GM18858 (cell line): ENCODE results near the gene DCUN1D3.

Experiments
- ATAC-seq: cut with Tn5 transposase; IDR thresholded peaks from one replicate; pipeline ENCODE4 v1.9.1; 2021; ENCODE audit not compliant: unreplicated experiment

Gene DCUN1D3

DNA sequence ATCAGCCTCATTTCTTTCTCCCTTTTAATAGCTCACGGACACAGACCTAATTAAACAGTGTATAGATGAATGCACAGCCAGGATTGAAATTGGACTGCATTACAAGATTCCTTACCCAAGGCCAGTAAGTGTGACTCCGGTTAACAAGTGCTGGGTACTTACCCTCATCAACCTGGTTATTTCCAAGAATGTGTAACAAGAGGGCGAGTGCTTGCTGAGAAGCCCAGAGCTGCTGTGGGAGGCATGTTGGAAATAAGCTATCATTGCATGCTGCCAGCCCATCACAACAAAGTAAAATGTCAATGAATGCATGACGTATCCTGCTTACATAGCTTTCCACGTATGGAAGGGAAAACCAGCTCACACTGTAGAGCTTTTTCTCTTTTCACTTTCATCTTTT, 19.9 kb upstream of the DCUN1D3 start:
- no peak for ATAC-seq

DNA sequence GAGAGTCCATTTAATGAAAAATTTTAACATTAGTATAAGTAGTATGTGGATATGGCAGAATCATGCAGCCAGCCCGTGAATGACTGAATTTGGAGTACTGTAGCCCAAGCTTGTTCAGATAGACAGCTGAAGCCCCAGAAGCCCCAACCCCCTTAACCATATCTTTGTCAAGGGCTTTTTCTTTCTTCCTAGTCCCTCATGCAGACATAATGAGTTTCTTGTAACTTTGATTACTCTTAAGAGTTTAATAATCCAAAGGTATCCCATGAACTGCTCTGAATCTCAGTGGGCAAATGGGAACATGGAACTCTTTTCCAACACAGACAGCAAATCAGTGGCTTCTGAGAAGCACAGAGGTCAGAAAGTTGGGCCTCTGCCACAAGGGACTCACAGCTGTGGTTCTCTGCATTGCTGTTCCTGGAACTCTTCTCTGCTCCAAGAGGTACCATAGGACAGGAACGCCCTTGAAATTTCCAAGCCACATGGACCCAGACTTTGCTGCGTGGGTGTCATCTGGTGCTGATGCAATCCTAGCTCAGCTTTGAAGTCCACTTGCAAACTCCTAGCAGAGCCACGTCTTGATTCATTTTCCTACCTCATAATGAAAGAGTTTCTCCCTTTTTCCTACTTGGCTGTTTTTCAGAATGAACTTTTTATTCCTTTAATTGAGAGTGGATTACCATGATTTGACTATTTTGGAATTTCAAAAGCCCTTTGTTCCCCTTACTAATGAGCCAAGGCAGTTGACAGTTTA, 18.5 kb upstream of the DCUN1D3 start:
- ATAC-seq = no peak

DNA sequence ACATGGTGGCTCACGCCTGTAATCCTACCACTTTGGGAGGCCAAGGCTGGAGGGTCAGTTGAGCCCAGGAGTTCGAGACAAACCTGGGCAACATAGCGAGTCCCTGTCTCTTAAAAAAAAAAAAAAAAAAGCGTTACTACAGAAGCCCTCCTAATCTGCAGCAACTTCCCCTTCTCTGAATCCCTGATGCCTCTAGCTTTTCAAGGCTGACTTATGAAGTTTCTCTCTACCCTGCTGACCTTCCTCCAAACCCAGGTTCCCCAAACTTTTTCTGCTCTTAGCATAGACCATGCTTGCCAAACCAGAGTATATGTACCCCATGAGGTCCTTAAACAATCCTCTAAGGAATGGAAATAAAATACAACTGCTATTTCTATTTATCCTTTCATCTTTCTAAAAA, 16.8 kb upstream of the DCUN1D3 start:
- ATAC-seq = no peak

GRCh38 chr16:20916289-20916688, 16.1 kb upstream of the DCUN1D3 start:
- no peak for ATAC-seq

DNA sequence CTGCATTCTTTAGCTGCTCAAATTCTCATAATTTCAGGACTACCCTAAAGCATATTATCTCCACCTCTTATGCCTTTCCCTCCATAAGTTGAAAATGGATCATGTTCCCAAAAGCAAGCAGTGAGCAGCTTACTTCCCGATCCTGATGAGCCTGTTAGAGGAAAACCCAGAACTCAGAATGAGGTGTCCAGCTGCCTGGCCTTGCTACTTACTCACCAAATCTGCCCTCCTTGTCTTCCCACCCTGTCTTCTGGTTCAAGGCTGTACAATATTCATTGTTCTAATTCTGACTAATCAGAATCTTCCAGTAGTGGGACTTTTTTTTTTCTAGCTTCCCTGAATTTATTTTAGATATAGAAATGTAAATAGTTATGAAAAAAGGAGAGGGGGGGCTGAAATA, 11.2 kb upstream of the DCUN1D3 start:
- no peak for ATAC-seq

GRCh38 chr16:20910781-20911321, 10.7 kb upstream of the DCUN1D3 start:
- no peak for ATAC-seq

GRCh38 chr16:20906341-20907255, 6.4 kb upstream of the DCUN1D3 start:
- no peak for ATAC-seq

DNA sequence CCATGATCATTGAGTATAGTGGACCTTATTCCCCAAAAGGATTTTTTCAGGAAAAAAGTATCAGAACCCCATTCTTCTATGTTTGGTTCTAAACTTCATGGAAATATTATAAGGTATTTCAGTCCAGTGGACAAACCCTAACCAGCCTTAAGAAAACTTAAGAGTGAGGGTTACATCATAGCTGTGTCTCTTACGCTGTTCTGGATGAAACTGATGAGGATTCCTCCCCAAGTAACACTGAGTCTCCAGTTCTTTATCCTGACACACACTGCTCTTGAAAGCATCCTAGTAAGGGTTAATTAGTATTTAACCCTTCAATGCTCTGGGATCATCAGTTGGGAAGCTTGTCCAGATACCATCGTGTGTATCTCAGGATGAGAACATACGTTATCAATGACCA, 5.4 kb upstream of the DCUN1D3 start:
- ATAC-seq = no peak

DNA sequence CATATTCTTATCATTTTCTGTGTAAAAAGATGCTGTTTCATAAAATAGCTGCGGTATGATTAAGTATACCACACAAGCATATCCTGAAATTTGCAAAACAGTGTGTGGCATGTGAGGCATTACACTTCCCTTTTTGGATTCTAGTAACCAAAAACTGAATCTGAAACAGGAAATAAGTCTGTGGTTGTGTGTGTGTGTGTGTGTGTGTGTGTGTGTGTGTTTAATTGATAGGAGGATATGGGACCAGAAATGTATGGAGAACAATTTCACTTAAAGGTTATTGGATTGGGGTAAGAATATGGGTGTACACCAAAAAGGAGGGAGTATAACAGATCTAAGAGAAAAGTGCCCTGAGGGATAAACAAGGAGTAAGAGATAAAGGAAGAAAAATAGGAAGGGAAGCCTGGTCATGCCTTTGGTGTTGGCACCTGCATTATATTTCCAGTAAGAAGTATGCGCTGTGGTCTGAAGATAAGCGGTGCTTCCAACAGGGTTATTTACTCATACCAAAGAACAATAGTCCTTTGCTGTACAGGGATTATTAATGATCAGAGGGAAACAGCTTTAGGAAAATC, 4.4 kb upstream of the DCUN1D3 start:
- ATAC-seq = no peak

DNA sequence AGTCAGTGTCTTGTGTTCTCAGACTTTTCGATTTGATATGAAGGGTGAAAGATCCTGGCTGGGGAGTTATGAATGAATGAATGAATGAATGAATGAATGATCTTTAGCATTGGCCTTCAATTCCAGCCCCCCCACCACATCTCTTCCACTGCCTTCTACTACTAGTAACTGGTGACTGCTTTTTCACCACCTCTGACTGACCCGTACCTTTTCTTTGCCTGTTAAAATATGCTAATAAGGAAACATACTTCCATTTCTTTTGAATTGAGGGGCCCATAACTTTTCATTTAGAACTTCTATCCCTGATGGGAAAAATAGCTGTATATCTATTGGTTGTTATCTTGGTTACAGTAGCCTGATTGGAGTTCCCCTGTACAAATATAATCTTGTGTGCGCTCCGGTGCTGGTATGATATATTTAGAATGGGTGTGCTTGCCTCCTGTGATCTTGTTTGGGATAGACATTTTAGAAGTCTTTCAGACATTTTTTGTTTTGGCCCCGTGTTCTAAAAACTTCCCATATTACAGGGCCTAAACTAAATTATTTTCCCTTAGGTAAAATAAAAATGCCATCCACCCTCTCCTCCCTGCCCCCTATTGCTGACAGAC, 3.8 kb upstream of the DCUN1D3 start:
- no peak for ATAC-seq

- ATAC-seq = no peak
Measured at GRCh38 chr16:20903116-20903898, 3.1 kb upstream of the DCUN1D3 start.

DNA sequence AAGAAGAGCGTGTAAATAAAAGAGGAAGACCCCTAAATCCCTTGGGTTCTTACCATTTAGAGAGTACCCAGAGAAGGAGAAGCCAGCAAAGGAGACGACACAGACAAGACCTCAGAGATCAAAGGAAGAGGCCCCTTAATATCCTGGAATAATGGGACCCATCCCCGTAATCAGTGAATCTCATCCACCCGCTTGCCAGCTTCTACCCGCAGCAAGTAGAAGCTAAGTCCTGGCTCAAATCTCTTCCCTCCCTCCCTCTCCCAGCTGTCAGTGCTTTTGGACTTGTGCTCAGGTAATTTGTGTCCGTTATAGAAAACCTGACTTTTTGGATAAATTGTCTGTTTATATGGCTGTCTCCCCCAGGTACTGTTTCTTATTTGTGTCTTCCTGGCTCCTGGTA, 2.3 kb upstream of the DCUN1D3 start:
- no peak for ATAC-seq

DNA sequence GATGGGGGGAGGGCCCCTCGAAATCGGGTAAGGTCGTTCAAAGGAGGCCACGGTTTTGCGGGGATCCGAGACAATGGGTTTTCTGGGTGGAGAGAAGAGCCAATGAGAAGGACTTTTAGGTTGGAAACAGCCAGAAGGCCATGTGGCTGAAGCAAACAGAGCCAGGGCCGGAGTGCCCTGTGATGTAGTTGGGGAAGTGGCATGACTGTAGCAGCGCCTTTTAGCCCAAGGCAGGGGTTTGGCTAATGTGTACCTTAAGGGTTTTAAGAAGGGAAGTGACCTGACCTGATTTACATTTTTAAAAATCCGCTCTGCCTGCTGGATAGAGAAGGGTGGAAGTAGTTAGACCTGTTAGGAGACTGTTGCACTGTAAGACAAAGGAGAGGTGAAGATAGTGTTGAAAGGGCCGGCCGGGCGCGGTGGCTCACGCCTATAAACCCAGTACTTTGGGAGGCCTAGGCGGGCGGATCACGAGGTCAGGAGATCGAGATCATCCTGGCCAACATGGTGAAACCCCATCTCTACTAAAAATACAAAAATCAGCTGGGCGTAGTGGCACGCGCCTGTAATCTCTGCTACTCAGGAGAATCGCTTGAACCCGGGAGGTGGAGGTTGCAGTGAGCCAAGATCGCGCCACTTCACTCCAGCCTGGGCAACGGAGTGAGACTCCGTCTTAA, 1.4 kb upstream of the DCUN1D3 start:
- no peak for ATAC-seq

DNA sequence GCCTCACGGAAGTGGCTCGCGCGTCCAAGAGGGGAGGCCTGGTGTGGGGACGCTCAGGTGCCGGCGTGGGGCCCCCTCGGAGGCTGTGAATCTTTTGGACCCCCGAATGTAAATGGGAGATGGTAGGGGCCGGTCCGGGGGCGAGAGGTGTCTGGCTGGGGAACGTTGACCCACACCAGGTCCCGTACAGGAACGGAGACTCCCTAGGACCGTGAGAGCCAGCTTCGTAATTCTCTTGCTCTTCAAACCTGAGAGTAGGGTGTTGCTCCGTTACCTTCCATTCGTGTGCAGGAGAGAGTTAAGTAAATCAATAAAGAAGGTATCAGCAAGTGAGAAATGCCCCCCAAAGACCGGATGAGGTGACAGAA, 894 bp upstream of the DCUN1D3 start:
- no peak for ATAC-seq

DNA sequence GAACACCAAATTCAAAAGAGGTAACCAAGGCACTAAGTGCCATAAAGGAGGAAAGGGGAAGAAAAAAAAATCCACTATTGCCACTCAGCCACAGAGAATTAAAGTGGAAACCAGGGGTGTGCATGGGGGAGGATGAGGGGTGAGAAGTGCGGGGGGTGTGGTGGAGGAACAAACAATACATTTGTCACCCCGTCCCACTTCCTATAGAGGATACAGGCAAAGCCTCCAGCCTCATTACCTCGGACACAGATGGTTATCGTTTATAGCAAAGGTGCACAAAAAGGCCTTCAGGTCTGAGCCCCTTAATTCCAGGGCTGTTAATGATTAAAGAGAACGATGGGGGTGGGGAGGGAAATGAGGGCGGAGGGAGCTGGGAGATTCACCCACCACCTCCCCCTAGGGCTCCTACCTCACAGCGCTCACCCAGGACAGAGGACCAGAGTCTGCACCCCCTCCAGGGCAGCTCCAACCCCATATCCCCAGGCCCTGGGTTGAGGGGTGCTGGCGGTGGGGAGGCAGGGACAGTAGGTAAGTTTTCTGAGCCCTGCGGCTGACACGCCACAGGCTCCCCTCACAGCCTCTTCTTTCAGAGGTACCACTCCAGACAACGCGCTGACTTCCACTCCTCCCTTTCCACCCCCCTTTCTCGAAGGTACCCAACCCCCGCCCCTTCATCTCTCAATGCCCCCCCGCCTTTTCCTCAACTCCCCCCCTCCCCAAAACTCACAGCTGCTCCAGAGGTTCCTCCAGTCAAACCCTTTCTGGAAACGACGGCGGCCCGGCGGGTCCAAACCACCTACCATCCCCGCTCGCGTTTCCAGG, 470 bp downstream of the DCUN1D3 start:
- no peak for ATAC-seq

DNA sequence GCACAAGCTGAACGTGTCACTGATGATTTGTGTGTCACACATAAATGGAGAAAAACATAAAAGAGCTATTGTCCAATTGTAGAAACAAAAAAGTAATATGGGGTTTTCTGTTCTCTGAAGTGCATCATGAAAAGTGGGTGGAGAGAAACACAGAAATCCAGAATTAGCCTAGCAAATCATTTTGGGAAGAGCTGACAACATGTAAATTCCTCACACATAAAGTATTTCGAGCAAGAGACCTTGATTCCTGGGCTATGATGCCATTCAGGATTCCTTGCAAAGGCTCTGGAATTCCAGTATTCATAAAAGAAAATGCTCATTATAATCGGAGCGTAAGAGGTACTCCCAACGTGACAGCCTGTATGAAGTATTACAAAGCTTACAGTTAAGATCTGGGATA, 1.1 kb downstream of the DCUN1D3 start:
- ATAC-seq = no peak

- ATAC-seq = no peak
Measured at GRCh38 chr16:20897922-20898321, 2.2 kb downstream of the DCUN1D3 start.

GRCh38 chr16:20897253-20897897, 2.8 kb downstream of the DCUN1D3 start:
- no peak for ATAC-seq

DNA sequence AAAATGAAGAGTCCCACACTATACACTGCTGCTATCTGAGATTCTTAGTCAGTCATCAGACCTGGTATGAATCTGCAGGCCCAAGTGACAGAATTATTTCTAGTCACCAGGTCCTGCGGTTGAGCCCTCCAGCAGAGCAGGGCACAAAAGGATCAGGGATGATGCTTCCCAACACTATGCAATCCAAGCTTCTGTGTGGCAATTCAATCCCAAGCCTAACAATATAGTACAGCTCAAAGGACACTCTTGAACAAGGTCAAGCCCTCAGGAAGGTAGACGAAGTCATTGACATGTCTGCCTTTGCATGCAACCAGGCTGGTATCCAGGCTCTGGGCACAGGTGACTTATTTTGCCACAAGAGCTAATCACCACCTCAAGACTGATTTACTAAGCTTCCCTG, 5.8 kb downstream of the DCUN1D3 start:
- no peak for ATAC-seq
